Measurements from ENCODE around the gene OLFML2A.

The OLFML2A gene

DNA sequence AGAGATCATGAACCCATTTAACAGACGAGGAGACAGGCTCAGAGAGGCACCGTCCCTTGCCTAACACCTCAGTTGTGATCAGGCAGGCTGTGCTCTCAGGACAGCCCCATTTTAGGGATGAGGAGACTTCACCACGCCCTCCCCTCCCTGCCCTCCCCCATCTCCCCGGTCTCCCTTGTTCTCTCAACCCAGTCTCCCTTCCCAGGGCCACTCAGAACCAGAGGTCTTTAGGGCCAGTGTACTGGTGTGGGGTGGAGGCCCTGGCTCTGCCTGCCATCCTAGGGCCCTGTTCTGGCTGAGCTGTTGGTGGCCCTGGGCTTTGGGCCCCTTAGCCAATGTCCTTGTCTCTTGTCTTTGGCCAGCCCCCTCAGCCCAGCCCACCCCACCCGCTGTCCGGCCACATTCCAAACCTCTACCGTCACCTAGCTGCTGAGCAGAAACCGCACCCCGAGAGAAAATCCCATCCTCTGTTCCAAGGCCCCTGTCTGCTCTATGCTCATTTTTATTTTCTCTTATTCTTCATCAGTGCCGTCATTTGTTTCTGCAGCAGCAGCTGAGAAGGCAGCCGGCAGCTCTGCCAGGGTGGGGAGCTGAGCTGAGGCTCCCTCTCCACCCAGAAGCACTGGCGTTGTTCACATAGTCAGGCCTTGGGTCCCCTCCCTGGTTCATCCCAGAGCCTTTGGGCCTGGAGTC is 33.9 kb downstream of the OLFML2A start:
- Histone ChIP-seq H3K14ac (ENCODE audit: low read length) (peak overlapping the region; percentile 97), H3K9ac (ENCODE audit: low read length) (peak overlapping the region; percentile 84), H2BK120ac (ENCODE audit: insufficient read depth, low read length, poor library complexity) (peak overlapping the region; percentile 99), H3K4me2 (ENCODE audit: low read length) (peak overlapping the region; percentile 44), H3K27me3 (ENCODE audit: insufficient read depth, low read length) (no peaks in the 10 kb centered on the region), H3K27ac (ENCODE audit: low read depth, low read length) (peak overlapping the region; percentile 98), H3K36me3 (ENCODE audit: control insufficient read depth in 1 of 2, insufficient read depth in 2 of 2, low read length in 2 of 2) (peaks cover 15 to 18% of the 10 kb centered on the region in 2 experiments), H2BK5ac (ENCODE audit: low read depth, low read length, poor library complexity) (peak overlapping the region; percentile 98), H3K4me1 (ENCODE audit: control insufficient read depth in 1 of 2, insufficient read depth in 2 of 2, low read length in 2 of 2) (peaks cover 41 to 55% of the 10 kb centered on the region in 2 experiments), H3K23ac (ENCODE audit: low read length) (no peak overlapping the region), H2AK5ac (ENCODE audit: low read length) (peak overlapping the region; percentile 95), H4K91ac (ENCODE audit: low read depth, low read length) (peak overlapping the region; percentile 100), H4K8ac (ENCODE audit: low read depth, low read length) (peak overlapping the region; percentile 94), H3K9me3 (ENCODE audit: insufficient read depth, low read depth, low read length) (peaks cover 4% of the 10 kb centered on the region), H3K4me3 (ENCODE audit: low read depth, low read length) (no peak overlapping the region), H4K12ac (ENCODE audit: low read depth, low read length) (peak overlapping the region; percentile 61), H2BK12ac (ENCODE audit: low read length) (peak overlapping the region; percentile 96), H3K79me2 (ENCODE audit: control insufficient read depth, insufficient read depth, low read length, poor library complexity) (peaks cover 23% of the 10 kb centered on the region), H3K18ac (ENCODE audit: low read length) (peak overlapping the region; percentile 95), H2AFZ (ENCODE audit: insufficient read depth, low read length, poor library complexity) (peak overlapping the region; percentile 42), H3K4ac (ENCODE audit: low read depth, low read length) (peak overlapping the region; percentile 98), H3K79me1 (ENCODE audit: low read length) (peaks cover 61% of the 10 kb centered on the region)
- peak; percentile 24 to 35 for DNase-seq
- no CpG with 5 or more reads among the region's 12 CpGs for WGBS (ENCODE audit: extremely low coverage, insufficient coverage, insufficient read length)

DNA sequence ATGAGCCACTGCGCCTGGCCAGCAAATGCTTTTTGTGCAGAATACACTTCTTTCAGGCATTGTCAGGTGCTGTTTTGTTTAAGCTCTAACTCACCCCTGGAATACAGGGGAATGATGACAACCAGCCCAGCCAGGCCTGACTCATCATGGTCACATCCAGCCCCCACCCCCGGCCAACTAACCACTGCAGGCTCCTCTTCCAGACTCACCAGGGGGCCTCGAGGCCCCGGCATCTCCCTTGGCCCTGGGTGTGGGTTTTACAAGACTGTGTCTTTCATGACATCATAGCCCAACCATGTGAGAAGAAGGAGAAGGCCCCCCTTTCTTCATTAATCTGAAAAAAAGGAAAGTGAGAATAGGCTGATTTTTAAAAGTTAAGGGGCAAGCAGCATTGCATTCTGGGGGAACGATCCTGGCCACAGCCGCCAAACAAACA is 35.5 kb downstream of the OLFML2A start:
- H3K27ac ChIP-seq (ENCODE audit: low read depth, low read length) = peak overlapping the region; percentile 98
- peak overlapping the region; percentile 64 for H2BK5ac ChIP-seq (ENCODE audit: low read depth, low read length, poor library complexity)
- peak overlapping the region; percentile 97 for H4K91ac ChIP-seq (ENCODE audit: low read depth, low read length)
- H3K23ac ChIP-seq (ENCODE audit: low read length) = no peak overlapping the region
- peaks cover 67% of the 10 kb centered on the region for H3K79me1 ChIP-seq (ENCODE audit: low read length)
- H4K8ac ChIP-seq (ENCODE audit: low read depth, low read length) = peak overlapping the region; percentile 23
- H3K4me1 ChIP-seq (ENCODE audit: control insufficient read depth in 1 of 2, insufficient read depth in 2 of 2, low read length in 2 of 2) = peaks cover 48 to 62% of the 10 kb centered on the region in 2 experiments
- H2BK12ac ChIP-seq (ENCODE audit: low read length) = peak overlapping the region; percentile 67
- peak overlapping the region; percentile 81 for H2BK120ac ChIP-seq (ENCODE audit: insufficient read depth, low read length, poor library complexity)
- H3K4ac ChIP-seq (ENCODE audit: low read depth, low read length) = no peak overlapping the region
- no peak overlapping the region for H3K14ac ChIP-seq (ENCODE audit: low read length)
- H2AFZ ChIP-seq (ENCODE audit: insufficient read depth, low read length, poor library complexity) = no peak overlapping the region
- H3K79me2 ChIP-seq (ENCODE audit: control insufficient read depth, insufficient read depth, low read length, poor library complexity) = peaks cover 23% of the 10 kb centered on the region
- H3K27me3 ChIP-seq (ENCODE audit: insufficient read depth, low read length) = no peaks in the 10 kb centered on the region
- WGBS (ENCODE audit: extremely low coverage, insufficient coverage, insufficient read length) = no CpG with 5 or more reads among the region's 6 CpGs
- no peak overlapping the region for H2AK5ac ChIP-seq (ENCODE audit: low read length)
- H3K4me2 ChIP-seq (ENCODE audit: low read length) = no peak overlapping the region
- H3K9me3 ChIP-seq (ENCODE audit: insufficient read depth, low read depth, low read length) = peaks cover 8% of the 10 kb centered on the region
- H3K36me3 ChIP-seq (ENCODE audit: control insufficient read depth in 1 of 2, insufficient read depth in 2 of 2, low read length in 2 of 2) = peaks cover 15 to 18% of the 10 kb centered on the region in 2 experiments
- H3K9ac ChIP-seq (ENCODE audit: low read length) = no peak overlapping the region
- H3K18ac ChIP-seq (ENCODE audit: low read length) = no peak overlapping the region
- no peak overlapping the region for H4K12ac ChIP-seq (ENCODE audit: low read depth, low read length)
- H3K4me3 ChIP-seq (ENCODE audit: low read depth, low read length) = no peak overlapping the region
- peak in 1 of 2 donors; percentile 20 for DNase-seq

DNA sequence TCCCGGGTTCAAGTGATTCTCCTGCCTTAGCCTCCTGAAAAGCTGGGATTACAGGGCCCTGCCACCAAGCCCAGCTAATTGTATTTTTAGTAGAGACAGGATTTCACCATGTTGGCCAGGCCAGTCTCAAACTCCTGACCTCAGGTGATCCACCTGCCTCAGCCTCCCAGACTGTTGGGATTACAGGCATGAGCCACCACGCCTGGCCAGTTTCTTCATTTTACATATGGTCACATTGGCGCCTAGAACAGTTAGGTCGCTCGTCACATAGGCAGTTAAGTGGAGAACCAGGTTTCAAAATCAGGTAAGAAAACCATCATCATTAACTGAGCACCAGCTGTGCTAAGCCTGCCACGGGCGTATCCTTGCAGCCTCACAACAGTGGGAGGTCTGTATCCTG is 36.1 kb downstream of the OLFML2A start:
- H2BK5ac ChIP-seq (ENCODE audit: low read depth, low read length, poor library complexity) = peak overlapping the region; percentile 64
- peaks cover 8% of the 10 kb centered on the region for H3K9me3 ChIP-seq (ENCODE audit: insufficient read depth, low read depth, low read length)
- peaks cover 65% of the 10 kb centered on the region for H3K79me1 ChIP-seq (ENCODE audit: low read length)
- H3K14ac ChIP-seq (ENCODE audit: low read length) = peak overlapping the region; percentile 19
- H3K36me3 ChIP-seq (ENCODE audit: control insufficient read depth in 1 of 2, insufficient read depth in 2 of 2, low read length in 2 of 2) = peaks cover 11 to 12% of the 10 kb centered on the region in 2 experiments
- H3K23ac ChIP-seq (ENCODE audit: low read length) = no peak overlapping the region
- H3K79me2 ChIP-seq (ENCODE audit: control insufficient read depth, insufficient read depth, low read length, poor library complexity) = peaks cover 21% of the 10 kb centered on the region
- peak overlapping the region; percentile 97 for H4K91ac ChIP-seq (ENCODE audit: low read depth, low read length)
- no peak overlapping the region for H3K4me2 ChIP-seq (ENCODE audit: low read length)
- peaks cover 48 to 63% of the 10 kb centered on the region in 2 experiments for H3K4me1 ChIP-seq (ENCODE audit: control insufficient read depth in 1 of 2, insufficient read depth in 2 of 2, low read length in 2 of 2)
- H3K27me3 ChIP-seq (ENCODE audit: insufficient read depth, low read length) = no peaks in the 10 kb centered on the region
- no peak overlapping the region for H4K12ac ChIP-seq (ENCODE audit: low read depth, low read length)
- H3K18ac ChIP-seq (ENCODE audit: low read length) = peak overlapping the region; percentile 62
- peak overlapping the region; percentile 67 for H2BK12ac ChIP-seq (ENCODE audit: low read length)
- peak overlapping the region; percentile 23 for H4K8ac ChIP-seq (ENCODE audit: low read depth, low read length)
- peak overlapping the region; percentile 81 for H2BK120ac ChIP-seq (ENCODE audit: insufficient read depth, low read length, poor library complexity)
- WGBS (ENCODE audit: extremely low coverage, insufficient coverage, insufficient read length) = no CpG with 5 or more reads among the region's 7 CpGs
- H3K4me3 ChIP-seq (ENCODE audit: low read depth, low read length) = no peak overlapping the region
- no peak overlapping the region for H3K9ac ChIP-seq (ENCODE audit: low read length)
- no peak overlapping the region for H2AFZ ChIP-seq (ENCODE audit: insufficient read depth, low read length, poor library complexity)
- peak overlapping the region; percentile 1 for H3K4ac ChIP-seq (ENCODE audit: low read depth, low read length)
- peak overlapping the region; percentile 22 for H2AK5ac ChIP-seq (ENCODE audit: low read length)
- H3K27ac ChIP-seq (ENCODE audit: low read depth, low read length) = peak overlapping the region; percentile 92
- DNase-seq = no peak

DNA sequence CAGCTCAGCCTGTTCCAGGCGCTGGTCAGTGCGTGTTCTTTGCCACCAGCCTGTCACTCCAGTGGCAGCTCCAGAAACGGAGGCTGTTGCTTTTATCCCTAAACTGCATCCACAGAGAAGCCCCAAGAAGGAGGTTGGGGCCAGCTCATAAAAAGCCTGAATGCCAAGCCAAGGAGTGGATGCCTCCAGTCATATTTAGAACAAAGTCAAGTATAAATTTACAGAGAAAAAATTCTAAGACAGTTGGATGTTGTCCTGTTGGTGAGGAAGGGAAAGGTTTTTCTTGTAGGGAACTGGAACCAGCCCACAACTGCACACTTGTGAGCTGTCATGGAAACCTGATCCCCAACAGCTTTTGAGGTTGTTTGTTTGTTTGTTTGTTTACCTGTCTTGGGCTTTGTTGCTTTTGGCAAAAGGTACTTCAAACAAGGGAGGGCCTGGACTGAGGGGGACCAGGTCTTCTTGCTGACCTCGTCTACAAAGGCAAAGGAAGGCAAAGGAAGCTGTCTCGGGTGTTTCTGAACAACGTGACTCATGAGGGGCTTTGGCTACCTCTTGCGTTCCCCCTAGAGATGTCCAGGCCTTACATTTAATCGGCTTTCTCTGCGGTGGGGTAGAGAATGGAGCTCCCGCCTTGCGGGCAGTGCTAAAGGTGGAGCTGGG is 36.7 kb downstream of the OLFML2A start:
- peak overlapping the region; percentile 62 for H3K18ac ChIP-seq (ENCODE audit: low read length)
- DNase-seq = no peak
- no peak overlapping the region for H2AFZ ChIP-seq (ENCODE audit: insufficient read depth, low read length, poor library complexity)
- no CpG with 5 or more reads among the region's 11 CpGs for WGBS (ENCODE audit: extremely low coverage, insufficient coverage, insufficient read length)
- H3K23ac ChIP-seq (ENCODE audit: low read length) = no peak overlapping the region
- H4K91ac ChIP-seq (ENCODE audit: low read depth, low read length) = peak overlapping the region; percentile 97
- peaks cover 18% of the 10 kb centered on the region for H3K79me2 ChIP-seq (ENCODE audit: control insufficient read depth, insufficient read depth, low read length, poor library complexity)
- H3K9ac ChIP-seq (ENCODE audit: low read length) = no peak overlapping the region
- H3K4me2 ChIP-seq (ENCODE audit: low read length) = no peak overlapping the region
- peaks cover 8% of the 10 kb centered on the region for H3K9me3 ChIP-seq (ENCODE audit: insufficient read depth, low read depth, low read length)
- peaks cover 9 to 11% of the 10 kb centered on the region in 2 experiments for H3K36me3 ChIP-seq (ENCODE audit: control insufficient read depth in 1 of 2, insufficient read depth in 2 of 2, low read length in 2 of 2)
- H4K8ac ChIP-seq (ENCODE audit: low read depth, low read length) = peak overlapping the region; percentile 59
- peak overlapping the region; percentile 61 for H3K4ac ChIP-seq (ENCODE audit: low read depth, low read length)
- peak overlapping the region; percentile 67 for H2AK5ac ChIP-seq (ENCODE audit: low read length)
- peak overlapping the region; percentile 92 for H3K27ac ChIP-seq (ENCODE audit: low read depth, low read length)
- no peaks in the 10 kb centered on the region for H3K27me3 ChIP-seq (ENCODE audit: insufficient read depth, low read length)
- no peak overlapping the region for H3K4me3 ChIP-seq (ENCODE audit: low read depth, low read length)
- peak overlapping the region; percentile 75 for H3K14ac ChIP-seq (ENCODE audit: low read length)
- H2BK12ac ChIP-seq (ENCODE audit: low read length) = peak overlapping the region; percentile 67
- peak overlapping the region; percentile 81 for H2BK120ac ChIP-seq (ENCODE audit: insufficient read depth, low read length, poor library complexity)
- H2BK5ac ChIP-seq (ENCODE audit: low read depth, low read length, poor library complexity) = peak overlapping the region; percentile 64
- peaks cover 43 to 60% of the 10 kb centered on the region in 2 experiments for H3K4me1 ChIP-seq (ENCODE audit: control insufficient read depth in 1 of 2, insufficient read depth in 2 of 2, low read length in 2 of 2)
- peaks cover 60% of the 10 kb centered on the region for H3K79me1 ChIP-seq (ENCODE audit: low read length)
- H4K12ac ChIP-seq (ENCODE audit: low read depth, low read length) = no peak overlapping the region
